Activated CD4-positive, alpha-beta T cell treated with anti-CD3 and anti-CD28 coated beads, Interleukin-2, amount 50 U/mL, for 48 hours (primary cell): Measurements from ENCODE around the gene CAVIN2.
"Not testable (repeated sequence)": the region's sequence is repeated elsewhere in the genome, so short reads cannot be mapped to it uniquely, and the experiment has no call there.

ENCODE experiments used
- DNase-seq, 2 experiments: peaks; one replicate each; pipeline ENCODE4 v3.0.0-alpha.2; 2020

CAVIN2 gene

DNA sequence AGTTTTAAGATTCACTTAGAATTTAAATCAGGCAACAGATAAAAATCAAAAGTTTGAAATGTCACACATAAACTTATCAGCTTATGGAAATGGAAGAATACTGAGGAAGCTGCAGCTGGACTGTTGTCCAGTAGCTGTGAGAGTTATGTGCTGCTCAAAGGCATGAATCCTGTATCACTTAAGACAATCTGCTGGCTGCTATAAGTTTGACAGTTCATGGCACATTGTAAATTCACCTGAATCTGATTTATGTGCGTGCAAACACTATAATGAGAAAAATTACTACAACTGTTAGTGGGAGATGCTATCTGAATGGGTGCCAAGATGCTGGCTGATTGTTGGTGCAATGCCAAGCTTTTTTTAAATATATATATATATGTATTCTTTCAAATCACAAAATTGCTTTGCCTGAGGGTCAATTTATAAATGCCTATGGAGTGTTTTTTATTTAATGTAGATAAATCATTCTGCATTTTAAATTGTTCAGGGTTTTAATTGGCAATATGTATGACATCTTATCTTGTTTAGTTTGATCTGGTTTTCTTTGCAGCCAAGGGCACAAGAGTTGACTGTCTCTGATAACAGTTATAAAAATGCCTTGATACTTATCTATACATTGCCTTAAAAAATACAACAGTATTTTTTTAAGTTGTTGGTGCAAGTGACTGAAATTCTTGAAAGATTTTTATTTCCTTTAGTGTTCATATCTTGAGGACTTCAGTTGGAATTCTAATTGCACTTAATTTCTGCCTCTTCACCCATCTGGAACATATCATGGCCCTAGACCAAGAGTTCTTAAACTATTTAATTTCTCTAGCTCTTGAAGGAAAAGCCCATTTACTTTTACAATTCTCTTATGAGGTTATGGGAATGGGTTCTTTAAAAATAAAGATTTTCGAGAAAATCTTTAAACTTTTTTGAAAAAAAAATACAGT, 48.7 kb downstream of the CAVIN2 start:
- DNase-seq = no peak

DNA sequence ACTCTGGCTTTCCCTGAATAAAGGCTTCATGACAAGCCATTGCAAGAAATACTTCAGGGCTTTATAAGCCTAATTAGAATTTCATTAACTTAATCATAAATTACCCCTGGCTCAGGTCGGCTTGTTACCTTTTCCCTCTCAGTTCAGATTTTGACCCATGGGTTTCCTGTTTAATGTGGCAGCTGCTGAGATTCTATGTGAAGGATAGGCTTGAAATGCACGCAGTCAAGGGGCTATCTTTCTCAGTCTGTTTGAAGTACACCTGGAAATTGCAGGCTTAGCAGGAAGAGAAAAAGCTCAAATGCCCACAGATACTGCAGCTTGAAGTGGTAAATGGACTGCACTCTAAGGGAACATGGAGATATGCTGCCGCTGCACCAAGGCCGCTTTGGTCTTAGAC, 49.4 kb downstream of the CAVIN2 start:
- no peak for DNase-seq

DNA sequence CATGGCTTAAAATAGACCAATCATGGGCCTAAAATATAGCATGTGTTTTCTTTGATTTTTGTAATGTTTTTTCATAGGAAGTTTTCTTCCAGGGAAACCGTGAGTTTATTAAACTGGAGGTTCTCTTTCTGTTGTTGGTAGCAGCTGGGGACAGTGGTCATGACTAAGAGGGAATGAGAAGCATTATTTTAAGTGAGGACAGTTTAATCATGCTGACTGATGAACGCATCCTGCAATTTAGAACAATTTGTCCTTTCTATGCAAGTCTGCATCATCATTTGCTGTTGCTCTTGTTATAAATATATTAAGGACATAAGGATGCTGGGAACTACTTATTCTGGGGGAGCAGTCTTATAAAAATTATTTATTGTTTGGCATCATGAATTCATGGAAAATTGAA, 51.2 kb downstream of the CAVIN2 start:
- DNase-seq = no peak

DNA sequence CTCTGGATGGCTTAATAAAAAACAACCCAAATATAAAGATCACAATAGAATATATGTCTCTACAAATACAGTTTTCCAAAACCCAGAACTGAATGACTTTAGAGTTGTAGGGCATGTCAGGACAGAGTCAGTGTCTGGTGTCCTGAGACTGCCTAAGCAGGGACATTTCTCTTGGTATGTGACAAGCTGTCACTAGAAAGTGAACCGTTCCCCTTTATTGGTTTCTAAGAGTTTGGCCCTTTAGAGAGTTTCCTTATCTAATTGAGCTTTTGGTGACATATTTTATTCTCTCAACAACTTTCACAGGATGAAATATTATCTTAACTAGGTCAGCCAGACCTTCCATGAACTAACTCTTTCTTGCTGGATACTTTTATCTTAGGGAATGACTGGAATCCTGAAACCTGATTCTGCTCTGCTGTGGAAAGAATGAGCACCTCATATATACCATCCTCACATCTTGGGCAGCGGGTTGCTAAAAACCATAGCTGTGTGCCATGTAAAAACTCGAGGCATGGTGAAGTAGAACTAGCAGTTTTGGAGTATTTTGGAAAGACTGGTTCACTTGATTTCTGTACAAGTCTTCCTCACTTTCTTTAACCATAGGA, 54.8 kb downstream of the CAVIN2 start:
- no peak for DNase-seq

DNA sequence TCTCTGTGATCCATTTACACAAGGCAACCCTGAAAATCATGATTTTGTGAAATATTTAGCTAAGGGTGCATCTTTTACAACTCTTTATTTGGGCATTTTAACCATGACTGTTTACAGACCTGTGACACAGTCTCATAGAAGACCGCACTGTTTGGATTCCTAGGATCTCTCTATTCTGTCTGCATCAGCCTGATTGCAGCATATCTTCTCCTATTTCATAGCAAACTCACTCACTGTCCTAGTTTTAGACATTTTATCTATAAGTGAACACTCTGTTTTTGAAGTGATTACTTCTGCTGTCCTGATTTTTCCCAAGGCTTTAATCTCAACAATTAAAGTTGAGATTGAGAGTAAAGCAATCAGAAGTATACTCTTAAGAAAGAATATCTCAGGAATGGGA, 56.2 kb downstream of the CAVIN2 start:
- DNase-seq = no peak

DNA sequence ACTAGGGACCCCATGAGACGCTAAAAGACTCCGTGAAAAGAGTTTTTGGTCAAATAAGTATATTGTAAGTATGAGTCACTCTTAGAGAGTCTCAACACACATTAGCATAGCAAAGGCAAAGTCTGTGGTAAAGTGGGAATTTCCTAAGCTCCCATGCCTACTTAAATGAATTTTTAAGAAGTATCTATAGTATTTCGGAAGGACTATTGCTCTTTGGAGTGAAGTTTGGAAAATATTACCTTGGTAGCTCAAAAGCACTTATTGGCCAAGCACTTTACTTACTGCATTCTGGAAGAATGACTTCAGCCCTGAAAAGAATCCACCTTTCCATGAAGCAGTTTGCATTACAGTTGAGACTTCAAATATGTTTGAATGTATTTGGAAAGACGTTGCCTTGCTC, 57.1 kb downstream of the CAVIN2 start:
- no peak for DNase-seq

DNA sequence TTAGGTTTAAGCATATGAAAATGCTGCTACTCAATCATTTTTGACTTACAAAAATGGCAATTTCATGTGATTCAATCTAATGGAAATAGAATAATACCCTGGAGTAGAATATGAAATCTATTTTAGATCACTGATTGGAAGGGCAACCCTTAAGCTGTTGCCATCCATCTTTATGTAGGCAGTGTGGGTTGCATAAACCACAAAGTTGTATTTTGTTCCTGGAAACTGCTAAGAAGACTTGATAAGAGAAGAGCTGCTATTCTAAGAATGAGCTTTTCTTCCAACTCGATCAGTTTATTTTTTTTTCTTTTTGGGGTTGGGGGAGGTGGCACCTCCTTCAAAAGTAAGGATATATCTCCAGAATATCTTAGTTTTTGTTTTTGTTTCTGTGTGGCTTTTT, 60.2 kb downstream of the CAVIN2 start:
- no peak for DNase-seq

DNA sequence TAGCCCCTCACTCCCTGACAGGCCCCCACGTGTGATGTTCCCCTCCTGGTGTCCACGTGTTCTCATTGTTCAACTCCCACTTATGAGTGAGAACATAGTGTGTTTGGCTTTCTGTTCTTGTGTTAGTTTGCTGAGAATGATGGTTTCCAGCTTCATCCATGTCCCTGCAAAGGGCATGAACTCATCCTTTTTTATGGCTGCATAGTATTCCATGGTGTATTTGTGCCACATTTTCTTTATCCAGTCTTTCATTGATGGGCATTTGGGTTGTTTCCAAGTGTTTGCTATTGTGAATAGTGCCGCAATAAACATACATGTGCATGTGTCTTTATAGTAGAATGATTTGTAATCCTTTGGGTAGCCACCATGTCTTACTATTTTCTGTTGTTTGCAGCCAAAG, 61.2 kb downstream of the CAVIN2 start:
- DNase-seq = not testable (repeated sequence)
